IMR-90 (cell line): ENCODE data around the gene CCNB1. TPM values are rescaled to one million over a fixed set of nuclear protein-coding genes. Genes with fewer than 3 reads are reported as not detected.

Source experiments
- ATAC-seq: fragments of 200-7000 bp; cut with Tn5 transposase; 2 replicates; pipeline ENCODE4 v1.9.1; 2020; ENCODE audit warnings: low read depth, mild to moderate bottlenecking, moderate library complexity
- BruUV-seq: library from RNA; stranded (reverse); fragments of 400-500 nt; replicated peaks from 2 replicates; lab custom pipeline; 2021; lab: Mats Ljungman, UMichigan
- CTCF ChIA-PET: fragments of 300-600 bp; formaldehyde crosslinking; extraction: SDS; loops from one replicate; lab custom pipeline; 2021; ENCODE audit warnings: antibody characterized with exemption; lab: Yijun Ruan, JAX
- POLR2A ChIA-PET: fragments of 300-600 bp; sonication (Branson Sonifier 250); formaldehyde crosslinking; loops from one replicate; lab custom pipeline; 2022; ENCODE audit warnings: antibody characterized with exemption; ENCODE audit not compliant: unreplicated experiment; lab: Charles Lee
- DNase-seq: peaks from one replicate; pipeline ENCODE4 v3.0.0; 2013
- H2AFZ ChIP-seq: replicated peaks from 2 replicates; pipeline ENCODE3; 2013; ENCODE audit warnings: low read length, mild to moderate bottlenecking; ENCODE audit not compliant: poor library complexity
- H2AK5ac ChIP-seq: 2 replicates; pipeline ENCODE4 v1.6.1; 2013; ENCODE audit warnings: low read depth, low read length, inconsistent platforms
- H2AK9ac ChIP-seq: replicated peaks from 2 replicates; pipeline ENCODE3; 2013; ENCODE audit warnings: mild to moderate bottlenecking, low read depth, low read length, moderate library complexity; ENCODE audit not compliant: poor library complexity
- H2BK120ac ChIP-seq: 2 replicates; pipeline ENCODE4 v1.6.1; 2013; ENCODE audit warnings: low read depth, low read length, inconsistent platforms
- H2BK15ac ChIP-seq: 3 replicates; pipeline ENCODE4 v1.6.1; 2013; ENCODE audit warnings: low read depth, low read length, inconsistent platforms
- H2BK20ac ChIP-seq: 2 replicates; pipeline ENCODE4 v1.6.1; 2013; ENCODE audit warnings: low read depth, mild to moderate bottlenecking, inconsistent platforms, low read length, moderate library complexity
- H2BK5ac ChIP-seq: 2 replicates; pipeline ENCODE4 v1.6.1; 2013; ENCODE audit warnings: mild to moderate bottlenecking, low read depth, low read length, inconsistent platforms; ENCODE audit not compliant: poor library complexity, severe bottlenecking
- H3K14ac ChIP-seq: replicated peaks from 2 replicates; pipeline ENCODE4 v1.6.1; 2013; ENCODE audit warnings: low read depth, low read length, inconsistent platforms
- H3K18ac ChIP-seq: 2 replicates; pipeline ENCODE4 v1.6.1; 2013; ENCODE audit warnings: low read depth, low read length, control low read depth
- H3K23ac ChIP-seq: 2 replicates; pipeline ENCODE4 v1.6.1; 2013; ENCODE audit warnings: low read depth, low read length, inconsistent platforms
- H3K27ac ChIP-seq: 2 replicates; pipeline ENCODE4 v1.5.1; 2013; ENCODE audit warnings: mild to moderate bottlenecking, control low read depth, low read length; ENCODE audit not compliant: insufficient read depth
- H3K27me3 ChIP-seq: 2 replicates; pipeline ENCODE4 v1.6.1; 2013; ENCODE audit warnings: low read length; ENCODE audit not compliant: control insufficient read depth, insufficient read depth
- H3K36me3 ChIP-seq: 2 replicates; pipeline ENCODE4 v1.6.1; 2013; ENCODE audit warnings: low read length, mixed read lengths; ENCODE audit not compliant: control insufficient read depth, insufficient read depth
- H3K4ac ChIP-seq: 2 replicates; pipeline ENCODE4 v1.6.1; 2013; ENCODE audit warnings: low read depth, low read length, inconsistent platforms
- H3K4me1 ChIP-seq: 2 replicates; pipeline ENCODE4 v1.6.1; 2013; ENCODE audit warnings: low read length, mixed read lengths; ENCODE audit not compliant: control insufficient read depth, insufficient read depth
- H3K4me2 ChIP-seq: 2 replicates; pipeline ENCODE4 v1.6.1; 2013; ENCODE audit warnings: low read depth, mild to moderate bottlenecking, control low read depth, low read length, moderate library complexity
- H3K4me3 ChIP-seq: 2 replicates; pipeline ENCODE4 v1.5.1; 2013; ENCODE audit warnings: low read depth, mild to moderate bottlenecking, control low read depth, low read length, moderate library complexity; ENCODE audit not compliant: insufficient read depth
- H3K56ac ChIP-seq: 2 replicates; pipeline ENCODE4 v1.6.1; 2013; ENCODE audit warnings: low read length, inconsistent platforms; ENCODE audit not compliant: insufficient read depth; ENCODE audit errors: extremely low read depth
- H3K79me1 ChIP-seq, 2 experiments: 2 replicates each; pipeline ENCODE4 v1.6.1; 2013; ENCODE audit warnings: low read length in 2 of 2, inconsistent platforms in 1 of 2, low read depth in 1 of 2
- H3K9ac ChIP-seq: 2 replicates; pipeline ENCODE4 v1.6.1; 2013; ENCODE audit warnings: low read depth, low read length, control low read depth
- H3K9me1 ChIP-seq: 2 replicates; pipeline ENCODE4 v1.6.1; 2013; ENCODE audit warnings: low read length, inconsistent platforms; ENCODE audit not compliant: insufficient read depth
- H3K9me3 ChIP-seq: 2 replicates; pipeline ENCODE4 v1.6.1; 2013; ENCODE audit warnings: low read length; ENCODE audit not compliant: control insufficient read depth, insufficient read depth
- H4K20me1 ChIP-seq: 2 replicates; pipeline ENCODE4 v1.6.1; 2013; ENCODE audit warnings: low read length, inconsistent platforms; ENCODE audit not compliant: insufficient read depth
- H4K5ac ChIP-seq: 2 replicates; pipeline ENCODE4 v1.6.1; 2013; ENCODE audit warnings: mild to moderate bottlenecking, low read depth, low read length, control low read depth
- H4K8ac ChIP-seq, 2 experiments: 2 replicates each; pipeline ENCODE4 v1.6.1; 2013; ENCODE audit warnings: low read depth in 2 of 2, low read length in 2 of 2, control low read depth in 1 of 2, inconsistent platforms in 1 of 2
- H4K91ac ChIP-seq: 2 replicates; pipeline ENCODE4 v1.6.1; 2013; ENCODE audit warnings: low read depth, low read length, inconsistent platforms; ENCODE audit not compliant: insufficient read depth
- ELK1 ChIP-seq: fragments of 150-350 bp; IDR thresholded peaks from 2 replicates; pipeline ENCODE4 v1.6.1; 2016; ENCODE audit warnings: low read depth, mild to moderate bottlenecking, low read length, moderate library complexity, borderline replicate concordance
- FOS ChIP-seq: fragments of 150-350 bp; IDR thresholded peaks from 2 replicates; pipeline ENCODE4 v1.6.1; 2016; ENCODE audit warnings: low read depth, low read length
- RAD21 ChIP-seq: IDR thresholded peaks from 2 replicates; pipeline ENCODE4 v1.6.1; 2012; ENCODE audit warnings: low read length, improper control_type of control experiment
- WGBS, 2 experiments: methylation state at CpG; one replicate each; pipeline versions ENCODE4 v1.1.5 to v1.1.7; 2013; ENCODE audit warnings: missing lambda C conversion rate in 2 of 2; ENCODE audit not compliant: insufficient read length in 1 of 2; ENCODE audit errors: extremely low coverage in 2 of 2; 5-methylcytosine and 5-hydroxymethylcytosine counted together
- dilution Hi-C: fragments of 300-500 bp; cut with HindIII; formaldehyde crosslinking; loops from one replicate; pipeline ENCODE4 v1.14.3; 2018; ENCODE audit warnings: low sequenced_read_pairs; ENCODE audit not compliant: unreplicated experiment
- in situ Hi-C: fragments of 300-500 bp; cut with MboI; formaldehyde crosslinking; loops from 3 replicates; pipeline ENCODE4 v1.14.3; 2019; ENCODE audit warnings: low sequenced_read_pairs, inconsistent platforms, mixed read lengths
- intact Hi-C: fragments of 100-400 bp; cut with micrococcal nuclease; formaldehyde crosslinking; loops from 2 replicates; pipeline ENCODE4 v1.10.0; 2022
- polyA plus RNA-seq, 3 experiments: library from polyadenylated mRNA; depleted of rRNA; stranded (reverse); fragments of >200 nt; gene quantifications; 2 replicates each; pipeline ENCODE4 v1.2.3, GENCODE V29; 2012; ENCODE audit warnings: low replicate concordance in 1 of 3
- total RNA-seq: library from RNA; depleted of rRNA; stranded (reverse); fragments of >200 nt; gene quantifications from 2 replicates; pipeline ENCODE4 v1.2.3, GENCODE V29; 2012

CCNB1 gene
- total and polyA plus RNA-seq, 2 of the 4 experiments (the other 2 are of a cell fraction): 83.3 to 160 TPM

DNA sequence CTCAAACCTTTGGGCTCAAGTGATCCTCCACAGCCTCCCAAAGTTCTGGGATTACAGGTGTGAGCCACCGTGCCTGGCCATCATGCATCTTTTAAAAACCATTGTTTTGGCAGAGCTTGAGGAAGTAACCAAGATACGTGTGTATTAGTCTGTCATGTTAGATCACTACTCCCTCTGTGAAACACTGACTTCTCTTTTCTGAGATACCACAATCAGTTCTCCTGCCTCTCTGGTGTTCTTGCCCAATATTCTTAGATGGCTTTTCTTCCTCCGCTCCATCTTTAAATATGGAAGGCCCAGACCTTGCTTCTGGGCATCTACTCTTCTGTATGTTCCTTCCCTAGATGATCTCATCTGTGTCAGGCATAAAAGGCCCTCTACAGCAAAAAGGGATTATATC lies 14.2 kb upstream of the CCNB1 start:
- H3K56ac ChIP-seq: no peak overlapping the region
- H2BK5ac ChIP-seq: no peak overlapping the region
- DNase-seq (no peak), ATAC-seq (no peak)
- H3K9me3 ChIP-seq: no peaks in the 10 kb centered on the region
- no peaks in the 10 kb centered on the region for H3K9me1 ChIP-seq
- H3K79me1 ChIP-seq: no peaks in the 10 kb centered on the region
- H2AFZ ChIP-seq: no peak overlapping the region
- H3K4me3 ChIP-seq: no peak overlapping the region
- no CpG with 5 or more reads among the region's 3 CpGs for WGBS, 2 experiments
- H4K8ac ChIP-seq: no peak overlapping the region
- H3K9ac ChIP-seq: no peak overlapping the region
- no peak overlapping the region for H3K4ac ChIP-seq
- no peaks in the 10 kb centered on the region for H4K20me1 ChIP-seq
- no peak overlapping the region for H2AK5ac ChIP-seq
- no peak for TF ChIP-seq ELK1
- TF ChIP-seq FOS: no peak
- no peak for TF ChIP-seq RAD21
- no peaks in the 10 kb centered on the region for H3K36me3 ChIP-seq
- H3K4me2 ChIP-seq: no peak overlapping the region
- BruUV-seq: no TSS peak
- H2BK15ac ChIP-seq: no peak overlapping the region
- in situ Hi-C loops (no loop called here), intact Hi-C loops (no loop called here), dilution Hi-C loops (no loop called here)
- H3K18ac ChIP-seq: no peak overlapping the region
- no peak overlapping the region for H3K14ac ChIP-seq
- no peak overlapping the region for H3K27ac ChIP-seq
- H2BK20ac ChIP-seq: no peak overlapping the region
- H3K23ac ChIP-seq: no peak overlapping the region
- ChIA-PET POLR2A (no interaction called here), CTCF (interaction anchor here (0.6 kb wide), 1 partner anchor 37 kb away, joined by 3 read pairs; no protein-coding TSS in a partner anchor)
- H3K27me3 ChIP-seq: no peaks in the 10 kb centered on the region
- H3K4me1 ChIP-seq: no peaks in the 10 kb centered on the region
- H4K5ac ChIP-seq: no peak overlapping the region
- no peak overlapping the region for H2BK120ac ChIP-seq
- no peak overlapping the region for H2AK9ac ChIP-seq
- no peak overlapping the region for H4K91ac ChIP-seq
